PC-9 (cell line): ENCODE data around the gene TBCC. TPM values are rescaled to one million over a fixed set of nuclear protein-coding genes. Genes with fewer than 3 reads are reported as not detected.
A peak's percentile ranks its signal among the peaks of the same experiment; 100 is the strongest.

Source experiments
- BruUV-seq: library from RNA; stranded (reverse); fragments of 400-500 nt; replicated peaks from 2 replicates; lab custom pipeline; 2021; lab: Mats Ljungman, UMichigan
- CTCF ChIA-PET: fragments of 300-600 bp; sonication (Branson Sonifier 250); formaldehyde crosslinking; loops from one replicate; lab custom pipeline; 2022; ENCODE audit warnings: antibody characterized with exemption; lab: Charles Lee
- POLR2A ChIA-PET: fragments of 300-600 bp; sonication (Branson Sonifier 250); formaldehyde crosslinking; loops from one replicate; lab custom pipeline; 2022; ENCODE audit warnings: antibody characterized with exemption; ENCODE audit not compliant: unreplicated experiment; lab: Charles Lee
- DNase-seq, 2 experiments: peaks; one replicate each; pipeline versions ENCODE4 v3.0.0 to v3.0.0-alpha.2; 2015 to 2022; ENCODE audit warnings: mixed read lengths in 1 of 2
- H2AFZ ChIP-seq: fragments of 200-600 bp; sonication (generic); 2 replicates; pipeline ENCODE4 v1.8.1; 2017; ENCODE audit warnings: antibody characterized with exemption
- H3F3A ChIP-seq: fragments of 200-600 bp; sonication (generic); 2 replicates; pipeline ENCODE4 v1.8.1; 2017; ENCODE audit warnings: antibody characterized with exemption, mild to moderate bottlenecking, low read depth; ENCODE audit not compliant: insufficient read depth
- H3K27ac ChIP-seq: fragments of 200-600 bp; sonication (generic); 2 replicates; pipeline ENCODE4 v1.6.1; 2016; ENCODE audit warnings: mixed run types
- H3K27me3 ChIP-seq: fragments of 200-600 bp; sonication (generic); 2 replicates; pipeline ENCODE4 v1.6.1; 2016; ENCODE audit warnings: low read depth, mixed run types; ENCODE audit not compliant: insufficient read depth
- H3K36me3 ChIP-seq: fragments of 200-600 bp; sonication (generic); 2 replicates; pipeline ENCODE4 v1.6.1; 2016; ENCODE audit warnings: low read depth, mixed run types
- H3K4me1 ChIP-seq: fragments of 200-600 bp; sonication (generic); replicated peaks from 2 replicates; pipeline ENCODE4 v1.6.1; 2016; ENCODE audit warnings: mixed run types; ENCODE audit not compliant: insufficient read depth
- H3K4me2 ChIP-seq: fragments of 200-600 bp; sonication (generic); 2 replicates; pipeline ENCODE4 v1.6.1; 2017; ENCODE audit warnings: mixed run types
- H3K4me3 ChIP-seq: fragments of 200-600 bp; sonication (generic); 2 replicates; pipeline ENCODE4 v1.6.1; 2016; ENCODE audit warnings: mixed run types
- H3K79me2 ChIP-seq: fragments of 200-600 bp; sonication (generic); 2 replicates; pipeline ENCODE4 v1.6.1; 2017; ENCODE audit warnings: low read depth, mixed run types
- H3K9me2 ChIP-seq: fragments of 200-600 bp; sonication (generic); 2 replicates; pipeline ENCODE4 v1.8.1; 2017; ENCODE audit warnings: mild to moderate bottlenecking; ENCODE audit not compliant: insufficient read depth
- H3K9me3 ChIP-seq: fragments of 200-600 bp; sonication (generic); 2 replicates; pipeline ENCODE4 v1.8.1; 2016; ENCODE audit warnings: low read depth; ENCODE audit not compliant: insufficient read depth
- H4K20me1 ChIP-seq: fragments of 200-600 bp; sonication (generic); 2 replicates; pipeline ENCODE4 v1.8.1; 2017; ENCODE audit not compliant: insufficient read depth
- EZH2 ChIP-seq: fragments of 200-600 bp; sonication (generic); IDR thresholded peaks from 2 replicates; pipeline ENCODE4 v1.8.0; 2017; ENCODE audit warnings: antibody characterized with exemption, low read depth
- intact Hi-C: fragments of 100-400 bp; cut with micrococcal nuclease; formaldehyde crosslinking; loops from one replicate; pipeline ENCODE4 v1.10.0; 2022; ENCODE audit not compliant: unreplicated experiment
- total RNA-seq: library from RNA; stranded (reverse); gene quantifications from 2 replicates; pipeline ENCODE4 v1.2.3, GENCODE V29; 2021
- TF ChIP-seq, protein P1 (sequence below): fragments of 200-600 bp; sonication (generic); conservative IDR thresholded peaks from 2 replicates; pipeline ENCODE4 v1.6.1; 2017; ENCODE audit warnings: mixed run types, antibody characterized with exemption, mild to moderate bottlenecking, moderate library complexity

Gene TBCC
- total RNA-seq, 1 experiment from 2014 or later: 12.3 TPM

DNA sequence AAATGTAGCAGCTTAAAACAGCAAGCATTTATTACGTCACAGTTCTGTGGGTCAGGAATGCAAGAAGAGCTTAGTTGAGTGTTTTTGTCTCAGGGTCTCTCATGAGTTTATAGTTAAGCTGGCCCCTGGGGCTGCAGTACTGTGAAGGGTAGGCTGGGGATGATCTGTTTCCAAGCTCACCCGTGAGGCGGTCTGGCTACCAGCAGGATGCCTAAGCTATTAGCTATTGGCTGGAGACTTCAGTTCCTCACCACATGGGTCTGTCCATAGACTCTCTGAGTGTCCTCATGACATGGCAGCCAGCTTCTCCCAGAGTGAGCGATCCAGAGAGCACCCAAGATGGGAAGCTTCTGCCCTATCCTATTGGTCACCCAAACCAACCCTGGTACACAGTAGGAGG is 23.1 kb upstream of the TBCC start:
- no peak overlapping the region for H3K27ac ChIP-seq
- no peak overlapping the region for H3K4me2 ChIP-seq
- ChIA-PET POLR2A (no interaction called here), CTCF (no interaction called here)
- no peaks in the 10 kb centered on the region for H3K79me2 ChIP-seq
- no peak for TF ChIP-seq EZH2
- TF ChIP-seq, protein P1, sequence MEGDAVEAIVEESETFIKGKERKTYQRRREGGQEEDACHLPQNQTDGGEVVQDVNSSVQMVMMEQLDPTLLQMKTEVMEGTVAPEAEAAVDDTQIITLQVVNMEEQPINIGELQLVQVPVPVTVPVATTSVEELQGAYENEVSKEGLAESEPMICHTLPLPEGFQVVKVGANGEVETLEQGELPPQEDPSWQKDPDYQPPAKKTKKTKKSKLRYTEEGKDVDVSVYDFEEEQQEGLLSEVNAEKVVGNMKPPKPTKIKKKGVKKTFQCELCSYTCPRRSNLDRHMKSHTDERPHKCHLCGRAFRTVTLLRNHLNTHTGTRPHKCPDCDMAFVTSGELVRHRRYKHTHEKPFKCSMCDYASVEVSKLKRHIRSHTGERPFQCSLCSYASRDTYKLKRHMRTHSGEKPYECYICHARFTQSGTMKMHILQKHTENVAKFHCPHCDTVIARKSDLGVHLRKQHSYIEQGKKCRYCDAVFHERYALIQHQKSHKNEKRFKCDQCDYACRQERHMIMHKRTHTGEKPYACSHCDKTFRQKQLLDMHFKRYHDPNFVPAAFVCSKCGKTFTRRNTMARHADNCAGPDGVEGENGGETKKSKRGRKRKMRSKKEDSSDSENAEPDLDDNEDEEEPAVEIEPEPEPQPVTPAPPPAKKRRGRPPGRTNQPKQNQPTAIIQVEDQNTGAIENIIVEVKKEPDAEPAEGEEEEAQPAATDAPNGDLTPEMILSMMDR: no peak
- H3K36me3 ChIP-seq: no peaks in the 10 kb centered on the region
- no peaks in the 10 kb centered on the region for H3K27me3 ChIP-seq
- DNase-seq: no peak
- no peaks in the 10 kb centered on the region; the same call in 1 of the 2 replicates for H3K9me3 ChIP-seq
- H3F3A ChIP-seq: peaks cover 30% of the 10 kb centered on the region
- BruUV-seq: no TSS peak
- H4K20me1 ChIP-seq: no peaks in the 10 kb centered on the region
- H3K4me1 ChIP-seq: peaks cover 21% of the 10 kb centered on the region
- intact Hi-C loops: no loop called here
- no peak overlapping the region for H2AFZ ChIP-seq
- H3K9me2 ChIP-seq: no peaks in the 10 kb centered on the region
- no peak overlapping the region for H3K4me3 ChIP-seq

DNA sequence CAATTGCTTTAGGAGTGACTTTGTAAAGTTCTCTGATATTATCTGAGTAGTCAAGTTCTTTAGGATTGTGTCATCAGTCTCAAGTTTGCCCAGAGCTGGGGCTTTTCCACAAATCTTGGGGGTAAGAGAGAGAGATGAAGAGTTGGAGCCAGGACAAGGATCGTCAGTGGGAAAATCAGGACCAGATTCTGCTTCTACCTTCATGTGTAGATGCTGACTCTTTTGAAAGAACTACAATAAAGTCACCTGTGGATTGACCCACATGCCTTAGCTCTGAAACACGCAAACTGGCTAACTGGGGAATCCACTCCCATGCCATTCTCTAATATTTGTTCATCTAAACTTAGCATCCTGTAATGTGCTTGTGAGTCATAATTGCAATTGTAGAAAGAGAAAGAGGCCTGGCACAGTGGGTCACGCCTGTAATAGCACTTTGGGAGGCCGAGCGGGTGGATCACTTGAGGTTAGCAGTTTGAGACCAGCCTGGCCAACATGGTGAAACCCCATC is 20.3 kb upstream of the TBCC start:
- peak; percentile 40 to 92 for DNase-seq
- Histone ChIP-seq H3K4me1 (peaks cover 21% of the 10 kb centered on the region), H3K9me2 (no peaks in the 10 kb centered on the region), H3K4me2 (peak overlapping the region; percentile 46), H4K20me1 (no peaks in the 10 kb centered on the region), H3K27me3 (no peaks in the 10 kb centered on the region), H3K27ac (peak overlapping the region; percentile 63), H3K4me3 (no peak overlapping the region), H3K36me3 (no peaks in the 10 kb centered on the region), H3K79me2 (no peaks in the 10 kb centered on the region), H3F3A (peaks cover 34% of the 10 kb centered on the region), H2AFZ (no peak overlapping the region; the same call in 1 of the 2 replicates), H3K9me3 (no peaks in the 10 kb centered on the region)
- intact Hi-C loops: loop anchor here (2.0 kb wide), 1 partner anchor 19 kb away; the partner anchor contains the start of gene TBCC
- ChIA-PET POLR2A (interaction anchor here (0.7 kb wide), 1 partner anchor 776 kb away, joined by 5 read pairs; no protein-coding TSS in a partner anchor), CTCF (no interaction called here)
- TF ChIP-seq, protein P1: no peak
- TF ChIP-seq EZH2: no peak
- no TSS peak for BruUV-seq

DNA sequence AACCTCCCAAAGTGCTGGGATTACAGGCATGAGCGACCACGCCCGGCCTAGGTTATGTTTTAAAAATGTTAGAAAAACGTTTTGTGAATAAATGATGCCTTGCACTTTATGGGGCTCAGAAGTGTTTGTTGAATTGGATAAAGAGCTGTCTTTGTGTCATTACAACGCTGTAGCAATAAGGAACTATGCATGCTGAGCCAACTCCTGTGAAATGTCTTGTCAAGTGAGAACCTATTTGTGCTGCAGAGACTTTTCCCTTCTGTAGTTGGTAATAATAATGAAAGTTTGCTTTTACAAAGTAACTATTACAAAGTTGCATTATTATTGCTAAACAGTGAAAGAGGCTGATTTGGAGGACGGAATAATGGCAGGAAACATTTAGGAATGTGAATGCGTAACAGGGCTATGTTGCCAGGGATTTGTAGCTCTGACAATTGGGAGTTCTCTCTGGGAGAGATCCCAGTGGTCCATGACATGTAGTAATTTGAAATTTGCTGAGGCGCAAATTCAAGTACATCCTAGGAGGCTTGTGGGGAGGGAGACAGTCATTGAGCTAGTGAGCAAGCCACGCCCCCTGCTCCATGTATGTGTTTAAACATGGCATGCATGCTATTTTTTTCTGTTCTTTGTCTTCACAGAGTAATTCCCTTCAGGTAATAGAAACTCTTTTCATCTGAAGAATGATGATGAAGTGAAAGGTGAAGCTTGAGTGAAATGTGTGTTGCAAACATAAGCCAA is 19.2 kb upstream of the TBCC start:
- Histone ChIP-seq H3K4me1 (peaks cover 21% of the 10 kb centered on the region), H3K27ac (peak overlapping the region; percentile 63), H3K9me2 (no peaks in the 10 kb centered on the region), H3K27me3 (no peaks in the 10 kb centered on the region), H3K79me2 (no peaks in the 10 kb centered on the region), H3F3A (peaks cover 34% of the 10 kb centered on the region), H3K36me3 (no peaks in the 10 kb centered on the region), H3K4me2 (peak overlapping the region; percentile 46), H3K4me3 (no peak overlapping the region), H4K20me1 (no peaks in the 10 kb centered on the region), H2AFZ (no peak overlapping the region), H3K9me3 (no peaks in the 10 kb centered on the region)
- no TSS peak for BruUV-seq
- CTCF ChIA-PET: no interaction called here
- POLR2A ChIA-PET: no interaction called here
- DNase-seq: no peak
- TF ChIP-seq, protein P1: no peak
- no peak for TF ChIP-seq EZH2
- intact Hi-C loops: no loop called here
